Epithelial cell of esophagus (primary cell): ENCODE measurements around the gene LAPTM5.
"Not testable (repeated sequence)": the region's sequence is repeated elsewhere in the genome, so short reads cannot be mapped to it uniquely, and the experiment has no call there.

Source experiments
- DNase-seq: peaks from one replicate; pipeline ENCODE4 v3.0.0; 2010; ENCODE audit warnings: low read depth
- H3K4me3 ChIP-seq: 2 replicates; pipeline ENCODE4 v1.5.1; 2011; ENCODE audit warnings: mild to moderate bottlenecking, low read length, control low read depth
- TF ChIP-seq, protein P1 (sequence below): IDR thresholded peaks from 2 replicates; pipeline ENCODE4 v1.5.1; 2011; ENCODE audit warnings: low read depth, mild to moderate bottlenecking, low read length, control low read depth, inconsistent platforms; ENCODE audit not compliant: insufficient read depth; ENCODE audit errors: missing control alignments

Gene LAPTM5

DNA sequence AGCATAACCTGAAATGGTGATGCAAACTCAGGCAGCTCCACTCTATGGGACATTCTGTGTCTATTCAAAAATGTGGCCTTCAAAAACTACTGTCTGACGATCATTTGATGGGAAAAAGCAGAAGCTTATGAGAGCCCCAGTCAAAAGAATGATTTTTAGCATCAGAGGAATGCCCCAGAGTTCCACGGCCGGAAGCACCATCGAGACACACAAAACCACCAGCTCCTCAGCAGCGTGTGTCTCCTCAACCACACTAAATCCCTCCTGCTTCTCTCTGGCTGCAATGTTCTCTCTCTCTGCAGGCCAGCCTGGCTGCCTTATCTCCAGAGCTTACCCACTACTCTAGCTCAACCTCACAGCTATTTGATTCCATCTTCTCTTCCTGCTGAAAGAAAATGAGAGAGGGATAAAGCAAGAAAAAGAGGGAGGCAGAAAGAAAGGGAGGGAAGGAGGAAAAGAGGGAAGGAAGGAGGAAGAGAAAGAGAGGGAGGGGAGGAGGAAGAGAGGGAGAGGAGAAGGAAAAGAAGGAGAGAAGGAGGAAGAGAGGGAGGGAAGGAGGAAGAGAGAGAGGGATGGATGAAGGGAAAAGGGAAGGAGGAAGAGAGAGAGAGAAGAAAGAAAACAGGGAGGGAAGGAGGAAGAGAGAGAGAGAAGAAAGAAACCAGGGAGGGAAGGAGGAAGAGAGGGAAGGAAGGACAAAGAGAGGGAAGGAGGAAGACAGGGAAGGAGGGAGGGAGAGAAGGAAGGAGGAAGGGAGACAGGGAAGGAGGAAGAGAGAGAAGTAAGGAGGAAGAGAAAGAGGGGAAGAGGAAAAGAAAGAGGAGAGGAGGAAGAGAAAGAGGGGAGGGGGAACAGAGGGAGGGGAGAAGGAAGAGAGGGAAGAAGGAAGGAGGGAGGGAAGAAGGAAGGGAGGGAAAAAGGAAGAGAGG, 33.5 kb upstream of the LAPTM5 start:
- H3K4me3 ChIP-seq = no peak overlapping the region
- TF ChIP-seq, protein P1, sequence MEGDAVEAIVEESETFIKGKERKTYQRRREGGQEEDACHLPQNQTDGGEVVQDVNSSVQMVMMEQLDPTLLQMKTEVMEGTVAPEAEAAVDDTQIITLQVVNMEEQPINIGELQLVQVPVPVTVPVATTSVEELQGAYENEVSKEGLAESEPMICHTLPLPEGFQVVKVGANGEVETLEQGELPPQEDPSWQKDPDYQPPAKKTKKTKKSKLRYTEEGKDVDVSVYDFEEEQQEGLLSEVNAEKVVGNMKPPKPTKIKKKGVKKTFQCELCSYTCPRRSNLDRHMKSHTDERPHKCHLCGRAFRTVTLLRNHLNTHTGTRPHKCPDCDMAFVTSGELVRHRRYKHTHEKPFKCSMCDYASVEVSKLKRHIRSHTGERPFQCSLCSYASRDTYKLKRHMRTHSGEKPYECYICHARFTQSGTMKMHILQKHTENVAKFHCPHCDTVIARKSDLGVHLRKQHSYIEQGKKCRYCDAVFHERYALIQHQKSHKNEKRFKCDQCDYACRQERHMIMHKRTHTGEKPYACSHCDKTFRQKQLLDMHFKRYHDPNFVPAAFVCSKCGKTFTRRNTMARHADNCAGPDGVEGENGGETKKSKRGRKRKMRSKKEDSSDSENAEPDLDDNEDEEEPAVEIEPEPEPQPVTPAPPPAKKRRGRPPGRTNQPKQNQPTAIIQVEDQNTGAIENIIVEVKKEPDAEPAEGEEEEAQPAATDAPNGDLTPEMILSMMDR = no peak
- no peak for DNase-seq

GRCh38 chr1:30790256-30790525, 32.6 kb upstream of the LAPTM5 start:
- not testable (repeated sequence) for DNase-seq, H3K4me3 ChIP-seq

- H3K4me3 ChIP-seq = no peak overlapping the region
- DNase-seq = no peak
- TF ChIP-seq, protein P1 = no peak
Observed at GRCh38 chr1:30789388-30790255, 32.0 kb upstream of the LAPTM5 start.

GRCh38 chr1:30788580-30789387, 31.2 kb upstream of the LAPTM5 start:
- peak; percentile 33 for DNase-seq
- no peak overlapping the region for H3K4me3 ChIP-seq
- TF ChIP-seq, protein P1 = no peak

DNA sequence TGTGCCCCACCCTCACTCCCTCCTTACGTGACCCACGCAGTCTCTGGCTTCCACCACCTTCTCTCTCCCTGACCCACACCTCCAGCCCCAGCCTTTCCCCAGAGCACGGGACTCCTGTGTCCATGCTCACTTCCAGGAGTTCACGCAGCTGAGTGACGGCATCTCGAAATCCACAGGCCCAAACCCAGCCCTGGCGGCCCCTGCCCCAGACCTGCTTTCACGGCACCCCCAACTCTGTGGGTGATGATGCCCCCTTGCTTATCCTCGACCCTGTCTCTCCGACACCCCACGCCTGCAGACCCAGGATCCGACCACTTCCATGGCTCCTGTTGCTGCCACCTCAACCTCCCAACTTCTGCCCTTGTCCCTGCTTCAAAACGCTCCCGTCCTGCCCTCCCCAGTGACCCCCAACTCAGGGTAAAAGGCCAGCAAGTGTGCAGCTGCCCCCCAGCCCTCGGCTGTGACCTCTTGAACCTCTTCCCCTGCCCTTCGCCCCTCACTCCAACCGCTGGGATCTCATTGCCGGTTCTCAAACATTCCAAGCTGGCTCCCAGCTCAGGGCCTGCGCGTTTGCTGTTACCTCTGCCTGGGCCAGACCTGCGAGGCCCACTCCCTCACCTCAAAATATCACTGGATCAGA, 30.4 kb upstream of the LAPTM5 start:
- H3K4me3 ChIP-seq = no peak overlapping the region
- no peak for DNase-seq
- TF ChIP-seq, protein P1 = no peak

- H3K4me3 ChIP-seq = no peak overlapping the region
- no peak for DNase-seq
- TF ChIP-seq, protein P1 = no peak
Observed at GRCh38 chr1:30787266-30787665, 29.7 kb upstream of the LAPTM5 start.
